ENCODE measurements around the gene LRRC2.
"Not testable (repeated sequence)": the region's sequence is repeated elsewhere in the genome, so short reads cannot be mapped to it uniquely, and the experiment has no call there.

The LRRC2 gene, protein sequence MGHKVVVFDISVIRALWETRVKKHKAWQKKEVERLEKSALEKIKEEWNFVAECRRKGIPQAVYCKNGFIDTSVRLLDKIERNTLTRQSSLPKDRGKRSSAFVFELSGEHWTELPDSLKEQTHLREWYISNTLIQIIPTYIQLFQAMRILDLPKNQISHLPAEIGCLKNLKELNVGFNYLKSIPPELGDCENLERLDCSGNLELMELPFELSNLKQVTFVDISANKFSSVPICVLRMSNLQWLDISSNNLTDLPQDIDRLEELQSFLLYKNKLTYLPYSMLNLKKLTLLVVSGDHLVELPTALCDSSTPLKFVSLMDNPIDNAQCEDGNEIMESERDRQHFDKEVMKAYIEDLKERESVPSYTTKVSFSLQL

DNA sequence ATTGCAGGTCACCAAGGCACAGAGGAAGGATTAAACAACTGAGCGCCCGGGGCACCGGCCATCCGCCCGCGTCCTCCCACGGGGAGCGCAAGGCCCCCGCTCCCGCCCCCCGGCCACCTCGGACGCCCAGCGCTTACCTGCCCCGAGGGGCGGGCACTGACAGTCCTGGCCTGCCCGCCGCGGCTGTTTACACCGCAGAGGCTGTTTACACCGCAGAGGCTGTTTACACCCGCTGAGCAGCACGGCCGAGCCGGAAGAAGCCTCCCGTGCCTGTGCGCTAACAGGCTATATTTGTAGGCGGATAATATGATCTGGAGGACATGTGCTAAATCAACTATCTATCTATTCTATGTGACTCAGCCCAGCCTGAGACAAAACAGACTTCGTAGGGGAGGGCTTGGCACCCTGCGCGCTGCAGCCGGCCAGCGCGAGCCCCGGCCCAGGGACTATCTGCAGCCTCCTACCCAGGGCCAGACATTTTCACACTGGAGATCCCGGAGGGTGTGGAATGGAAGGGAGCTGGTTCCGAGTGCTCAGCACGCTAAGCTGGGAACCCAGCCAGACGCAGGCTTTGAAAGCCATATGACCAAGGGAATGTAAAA lies at the start of gene LRRC2:
TSS of gene LRRC2 (minus strand) at position 263 of the 602 bp plus-strand sequence. CDS start 14,711 bp downstream, outside the sequence.
- no peak for DNase-seq (ENCODE audit: low read depth)

DNA sequence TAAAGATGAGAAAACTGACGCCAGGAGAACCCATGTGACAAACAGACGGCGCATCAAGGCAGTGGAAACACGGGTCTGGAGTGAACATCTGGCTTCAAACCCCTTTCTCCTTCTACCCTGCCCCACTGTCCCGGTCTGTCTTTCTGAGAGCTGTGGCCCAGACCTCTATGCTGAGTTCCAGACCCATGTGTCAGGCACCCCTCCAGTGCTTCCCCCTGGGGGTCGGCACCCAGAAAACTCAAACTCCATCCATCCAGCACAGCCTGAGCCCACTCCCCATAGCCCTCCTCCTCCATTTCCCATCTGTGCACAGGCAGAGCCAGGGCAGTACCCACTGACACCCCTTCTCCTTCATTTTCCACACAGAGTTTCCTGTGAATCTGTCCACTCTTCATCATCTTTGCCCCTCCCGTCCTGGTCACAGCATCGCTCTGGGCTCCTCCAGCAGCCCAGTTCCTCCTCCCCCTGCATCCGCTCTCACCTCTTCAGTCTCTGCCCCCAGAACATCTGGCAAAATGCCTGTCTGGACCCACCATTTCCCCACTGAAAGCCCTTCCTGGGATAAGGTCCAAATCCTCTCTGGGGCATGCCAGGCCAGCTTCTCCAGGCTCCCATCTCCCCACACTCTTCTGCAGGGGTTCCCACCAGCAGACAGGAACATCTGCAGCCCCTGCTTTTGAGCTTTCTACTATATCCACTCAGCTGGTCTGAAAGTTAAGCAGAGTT lies 49.1 kb upstream of the LRRC2 start:
- no peak for DNase-seq (ENCODE audit: low read depth)

GRCh38 chr3:46614431-46614830 lies 48.3 kb upstream of the LRRC2 start:
- DNase-seq (ENCODE audit: low read depth) = no peak

- DNase-seq (ENCODE audit: low read depth) = no peak
Observed at GRCh38 chr3:46613313-46614005, 47.4 kb upstream of the LRRC2 start.

DNA sequence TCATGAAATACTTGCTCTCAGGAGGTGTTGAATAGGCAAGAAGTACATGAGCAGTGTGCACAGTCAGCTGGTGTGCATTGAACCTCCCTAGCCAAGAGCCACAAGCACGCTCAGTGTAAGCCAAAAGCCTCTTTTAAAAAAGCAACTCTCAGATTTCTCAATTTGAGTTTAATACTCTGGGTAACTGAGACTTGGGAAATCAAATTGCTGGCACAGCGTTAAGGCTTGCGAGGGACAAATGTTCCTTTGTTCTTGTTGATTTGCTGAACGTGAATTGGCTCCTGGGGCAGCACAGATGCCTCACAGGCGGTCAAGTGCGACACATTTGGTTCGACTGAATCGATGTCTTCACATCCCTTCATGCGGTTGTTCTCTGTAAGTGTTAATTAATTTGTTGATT lies 46.2 kb upstream of the LRRC2 start, which contains the start of gene FAM240A:
TSS of gene FAM240A (plus strand) at position 202 of the 400 bp plus-strand sequence. CDS start at position 361, 159 bp downstream.
- no peak for DNase-seq (ENCODE audit: low read depth)

- DNase-seq (ENCODE audit: low read depth) = no peak
Observed at GRCh38 chr3:46609944-46610722, 44.0 kb upstream of the LRRC2 start.

DNA sequence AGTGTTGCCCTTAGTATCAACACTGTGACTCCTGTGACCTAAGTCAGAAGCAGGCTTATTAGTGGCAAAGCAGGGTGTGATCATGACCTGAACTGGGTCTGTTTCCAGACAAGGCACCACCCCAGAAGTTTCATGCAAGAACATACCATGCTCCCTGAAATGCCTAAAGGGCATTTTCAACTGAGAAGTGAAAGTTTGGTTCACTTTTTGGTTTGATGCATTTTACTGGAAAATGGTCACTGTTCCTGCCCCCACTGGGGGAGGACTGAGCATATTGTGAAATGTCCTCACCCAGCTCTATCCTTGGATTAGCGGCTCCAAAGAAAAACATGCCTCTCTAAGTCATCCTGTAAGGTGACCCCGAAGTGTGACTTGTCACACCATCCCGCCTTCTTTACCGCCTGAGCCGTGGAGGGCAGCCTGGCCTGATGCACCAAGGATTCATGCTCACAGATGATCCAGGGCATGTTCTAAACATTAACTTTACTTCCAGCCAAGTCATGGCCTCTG lies 43.2 kb upstream of the LRRC2 start:
- no peak for DNase-seq (ENCODE audit: low read depth)

DNA sequence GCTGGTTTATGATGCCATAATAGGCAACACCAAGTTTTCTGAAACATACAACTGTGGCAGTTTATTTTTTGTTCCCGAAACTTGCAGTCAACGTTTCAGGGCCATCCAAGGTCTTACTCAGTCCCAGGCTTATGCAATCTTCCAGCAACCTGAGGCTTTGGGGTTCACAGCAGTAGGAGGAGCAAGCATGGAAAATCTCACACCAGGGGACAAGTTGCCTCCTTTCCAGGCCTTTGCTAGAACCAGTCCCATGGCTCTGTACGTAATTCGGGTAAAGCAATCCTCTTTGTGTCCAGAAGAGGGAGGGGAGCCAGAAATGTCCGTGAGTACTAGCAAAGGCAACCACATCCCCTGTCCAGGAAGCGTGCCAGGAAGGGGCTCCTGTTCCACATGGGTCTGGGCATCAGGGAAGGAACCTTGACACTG lies 41.5 kb upstream of the LRRC2 start:
- no peak for DNase-seq (ENCODE audit: low read depth)

- no peak for DNase-seq (ENCODE audit: low read depth)
Observed at GRCh38 chr3:46604127-46604526, 38.0 kb upstream of the LRRC2 start.

GRCh38 chr3:46603446-46604046 lies 37.4 kb upstream of the LRRC2 start:
- no peak for DNase-seq (ENCODE audit: low read depth)

- DNase-seq (ENCODE audit: low read depth) = no peak
Observed at GRCh38 chr3:46599590-46599989, 33.5 kb upstream of the LRRC2 start.

DNA sequence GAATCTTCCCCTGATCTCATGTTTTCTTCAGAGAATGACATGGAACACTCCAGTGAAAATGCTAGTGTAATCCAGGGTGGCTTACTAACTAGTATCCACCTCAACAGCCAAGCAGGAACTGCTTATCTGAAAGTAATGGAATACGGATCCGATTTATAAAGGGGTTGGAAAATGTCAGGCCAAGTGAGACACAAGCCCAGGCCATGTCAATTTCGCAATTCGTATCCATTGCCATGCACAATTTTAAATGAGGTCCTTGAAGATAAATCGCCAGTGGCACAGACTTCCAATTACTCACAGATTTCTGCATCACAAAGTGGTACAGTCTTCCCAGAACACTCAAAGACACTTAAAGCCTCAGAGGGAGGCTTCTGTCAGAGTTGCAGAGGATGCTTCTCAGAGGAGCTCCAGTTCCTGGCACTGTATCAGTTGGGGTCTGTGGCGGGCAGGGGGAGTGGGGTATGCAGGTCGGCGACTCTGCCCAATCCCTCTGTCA lies 29.8 kb upstream of the LRRC2 start:
- no peak for DNase-seq (ENCODE audit: low read depth)

GRCh38 chr3:46594723-46595122 lies 28.6 kb upstream of the LRRC2 start:
- DNase-seq (ENCODE audit: low read depth) = no peak

- no peak for DNase-seq (ENCODE audit: low read depth)
Observed at GRCh38 chr3:46593979-46594378, 27.9 kb upstream of the LRRC2 start.

GRCh38 chr3:46593274-46593862 lies 27.3 kb upstream of the LRRC2 start:
- DNase-seq (ENCODE audit: low read depth) = no peak

- DNase-seq (ENCODE audit: low read depth) = not testable (repeated sequence)
Observed at GRCh38 chr3:46587268-46587667, 21.2 kb upstream of the LRRC2 start.

DNA sequence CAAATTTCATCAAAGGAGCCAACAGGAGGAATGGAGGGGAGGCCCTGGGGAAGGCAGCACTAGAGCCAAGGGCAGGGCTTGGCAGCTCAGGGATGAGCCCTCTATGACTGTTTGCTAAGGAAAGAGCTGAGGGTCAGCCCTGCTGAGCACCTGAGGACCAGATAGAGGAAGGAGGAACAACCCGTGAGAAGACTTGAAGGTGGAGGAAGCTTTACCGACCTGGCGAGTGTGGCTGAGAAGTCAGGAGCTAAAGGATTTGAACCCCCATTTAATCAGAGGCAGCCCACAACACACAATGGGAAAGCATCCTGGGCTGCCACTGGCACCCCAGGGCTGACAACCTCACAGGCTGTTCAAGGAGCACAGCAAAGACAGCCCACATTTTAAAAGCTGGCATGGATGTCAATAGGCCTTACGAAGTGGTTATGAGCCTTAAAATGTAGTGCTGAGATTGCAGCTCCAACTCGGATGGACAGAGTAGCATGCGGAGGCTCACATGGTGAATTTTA lies 20.7 kb upstream of the LRRC2 start:
- no peak for DNase-seq (ENCODE audit: low read depth)

DNA sequence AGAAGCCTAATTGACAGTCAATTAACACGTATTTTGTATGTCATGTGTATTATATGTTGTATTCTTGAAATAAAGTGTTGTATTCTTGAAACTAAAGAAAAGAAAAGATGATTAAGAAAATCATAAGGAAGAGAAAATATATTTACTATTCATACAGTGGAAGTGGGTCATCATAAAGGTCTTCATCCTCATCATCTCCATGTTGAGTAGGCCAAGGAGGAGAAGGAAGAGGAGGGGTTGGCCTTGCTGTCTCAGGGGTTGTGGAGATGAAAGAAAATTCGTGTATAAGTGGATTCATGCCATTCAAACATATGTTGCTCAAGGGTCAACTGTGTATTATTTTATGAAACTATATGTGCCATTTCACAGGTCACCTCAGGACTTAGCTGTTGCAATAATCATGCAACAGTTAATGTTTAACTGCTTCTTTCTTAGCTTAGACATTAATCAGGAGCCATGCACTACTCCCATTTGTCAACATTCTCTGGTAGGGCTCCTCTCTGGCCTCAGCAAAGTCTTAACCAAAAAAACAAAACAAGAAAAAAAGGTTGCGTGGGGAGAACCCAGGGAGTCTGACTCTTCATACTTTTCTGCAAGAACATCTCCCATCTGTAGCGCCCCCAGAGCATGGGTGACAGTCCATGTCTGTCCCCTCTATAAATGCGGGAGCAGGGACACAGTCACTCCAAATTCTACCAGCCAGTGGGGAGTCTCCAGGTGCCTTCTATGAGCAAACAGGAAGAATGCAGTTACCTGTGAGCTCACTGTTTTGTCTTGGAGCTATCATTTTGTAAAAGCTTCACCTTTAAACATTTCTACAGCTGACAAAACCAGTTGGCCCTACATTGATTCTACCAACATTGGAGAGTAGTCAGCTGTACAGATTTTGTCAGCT lies 19.9 kb upstream of the LRRC2 start:
- DNase-seq (ENCODE audit: low read depth) = no peak
